DND-41 (cell line): ENCODE measurements around the gene CPSF4.

Source experiments
- ATAC-seq: fragments of 200-7000 bp; cut with Tn5 transposase; 3 replicates; pipeline ENCODE4 v1.9.1; 2021; ENCODE audit warnings: low read depth; ENCODE audit not compliant: insufficient read depth
- DNase-seq: peaks from one replicate; pipeline ENCODE4 v3.0.0-alpha.2; 2020
- H2AFZ ChIP-seq: 2 replicates; pipeline ENCODE4 v1.6.0; 2012; ENCODE audit warnings: low read depth, low read length
- H3K27ac ChIP-seq: 2 replicates; pipeline ENCODE4 v1.5.1; 2012; ENCODE audit warnings: low read length, inconsistent platforms
- H3K27me3 ChIP-seq: fragments of 200-600 bp; sonication (generic); 2 replicates; pipeline ENCODE4 v1.6.0; 2012; ENCODE audit warnings: low read length, mild to moderate bottlenecking, inconsistent platforms; ENCODE audit not compliant: insufficient read depth, poor library complexity
- H3K36me3 ChIP-seq: 2 replicates; pipeline ENCODE4 v1.5.1; 2012; ENCODE audit warnings: low read length, inconsistent platforms; ENCODE audit not compliant: insufficient read depth
- H3K4me1 ChIP-seq: 2 replicates; pipeline ENCODE4 v1.5.1; 2012; ENCODE audit warnings: mild to moderate bottlenecking, low read length; ENCODE audit not compliant: insufficient read depth
- H3K4me2 ChIP-seq: 2 replicates; pipeline ENCODE4 v1.6.0; 2012; ENCODE audit warnings: mild to moderate bottlenecking, moderate library complexity, low read length, inconsistent platforms; ENCODE audit not compliant: insufficient read depth
- H3K4me3 ChIP-seq, 2 experiments: fragments of 200-600 bp in 1 of 2; shearing (Covaris generic) in 1 of 2; 2 replicates each; pipeline ENCODE4 v1.5.1; 2012 to 2016; ENCODE audit warnings: inconsistent platforms in 2 of 2, low read length in 2 of 2, mild to moderate bottlenecking in 2 of 2, low read depth in 1 of 2, moderate library complexity in 1 of 2
- H3K79me2 ChIP-seq: 2 replicates; pipeline ENCODE4 v1.6.0; 2012; ENCODE audit warnings: low read length, inconsistent platforms; ENCODE audit not compliant: insufficient read depth
- H3K9ac ChIP-seq: 2 replicates; pipeline ENCODE4 v1.6.0; 2012; ENCODE audit warnings: low read depth, mild to moderate bottlenecking, inconsistent platforms, low read length, moderate library complexity
- H3K9me3 ChIP-seq: 2 replicates; pipeline ENCODE4 v1.5.1; 2012; ENCODE audit warnings: low read length, moderate library complexity, mild to moderate bottlenecking, inconsistent platforms; ENCODE audit not compliant: insufficient read depth, severe bottlenecking
- H4K20me1 ChIP-seq: 2 replicates; pipeline ENCODE4 v1.6.0; 2012; ENCODE audit warnings: low read length; ENCODE audit not compliant: insufficient read depth
- EZH2 ChIP-seq: IDR thresholded peaks from 3 replicates; pipeline ENCODE4 v1.6.1; 2012; ENCODE audit warnings: borderline replicate concordance, low read depth, mild to moderate bottlenecking, moderate library complexity, low read length, inconsistent platforms; ENCODE audit not compliant: severe bottlenecking
- TF ChIP-seq, protein P1 (sequence below): IDR thresholded peaks from 2 replicates; pipeline ENCODE4 v1.5.1; 2012; ENCODE audit warnings: borderline replicate concordance, low read length, moderate library complexity, mild to moderate bottlenecking; ENCODE audit not compliant: poor library complexity, severe bottlenecking; ENCODE audit errors: extremely low read depth

Gene CPSF4

DNA sequence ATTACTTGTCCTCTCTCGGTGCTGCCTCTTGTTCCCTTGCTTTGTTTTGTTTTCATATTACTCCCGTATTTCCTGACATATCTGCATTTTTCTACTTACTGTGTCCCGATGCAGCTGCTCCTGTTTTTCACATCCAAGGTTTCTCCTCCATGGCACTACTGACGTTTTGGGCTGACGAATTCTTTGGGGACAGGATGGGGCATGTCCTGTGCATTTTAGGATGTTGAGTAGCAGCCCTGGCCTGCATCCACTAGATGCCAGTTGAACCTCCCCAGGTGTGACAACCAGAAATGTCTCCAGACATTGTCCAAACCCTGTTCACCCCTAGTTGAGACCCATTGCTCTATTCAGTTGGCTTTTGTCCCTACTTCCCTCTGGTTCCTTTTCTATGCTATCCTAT is 46.4 kb downstream of the CPSF4 start:
- DNase-seq (no peak), ATAC-seq (no peak)
- Histone ChIP-seq H3K27ac (no peak overlapping the region), H3K9me3 (no peaks in the 10 kb centered on the region), H4K20me1 (peaks cover 6% of the 10 kb centered on the region; the same call in 1 of the 2 replicates), H3K9ac (no peak overlapping the region), H3K79me2 (peaks cover 17% of the 10 kb centered on the region), H3K4me2 (no peak overlapping the region), H2AFZ (no peak overlapping the region), H3K27me3 (no peaks in the 10 kb centered on the region), H3K4me3 (no peak overlapping the region), H3K4me1 (no peaks in the 10 kb centered on the region), H3K36me3 (peaks cover 47% of the 10 kb centered on the region)
- TF ChIP-seq EZH2, result no peak
- TF ChIP-seq, protein P1, sequence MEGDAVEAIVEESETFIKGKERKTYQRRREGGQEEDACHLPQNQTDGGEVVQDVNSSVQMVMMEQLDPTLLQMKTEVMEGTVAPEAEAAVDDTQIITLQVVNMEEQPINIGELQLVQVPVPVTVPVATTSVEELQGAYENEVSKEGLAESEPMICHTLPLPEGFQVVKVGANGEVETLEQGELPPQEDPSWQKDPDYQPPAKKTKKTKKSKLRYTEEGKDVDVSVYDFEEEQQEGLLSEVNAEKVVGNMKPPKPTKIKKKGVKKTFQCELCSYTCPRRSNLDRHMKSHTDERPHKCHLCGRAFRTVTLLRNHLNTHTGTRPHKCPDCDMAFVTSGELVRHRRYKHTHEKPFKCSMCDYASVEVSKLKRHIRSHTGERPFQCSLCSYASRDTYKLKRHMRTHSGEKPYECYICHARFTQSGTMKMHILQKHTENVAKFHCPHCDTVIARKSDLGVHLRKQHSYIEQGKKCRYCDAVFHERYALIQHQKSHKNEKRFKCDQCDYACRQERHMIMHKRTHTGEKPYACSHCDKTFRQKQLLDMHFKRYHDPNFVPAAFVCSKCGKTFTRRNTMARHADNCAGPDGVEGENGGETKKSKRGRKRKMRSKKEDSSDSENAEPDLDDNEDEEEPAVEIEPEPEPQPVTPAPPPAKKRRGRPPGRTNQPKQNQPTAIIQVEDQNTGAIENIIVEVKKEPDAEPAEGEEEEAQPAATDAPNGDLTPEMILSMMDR, result no peak

DNA sequence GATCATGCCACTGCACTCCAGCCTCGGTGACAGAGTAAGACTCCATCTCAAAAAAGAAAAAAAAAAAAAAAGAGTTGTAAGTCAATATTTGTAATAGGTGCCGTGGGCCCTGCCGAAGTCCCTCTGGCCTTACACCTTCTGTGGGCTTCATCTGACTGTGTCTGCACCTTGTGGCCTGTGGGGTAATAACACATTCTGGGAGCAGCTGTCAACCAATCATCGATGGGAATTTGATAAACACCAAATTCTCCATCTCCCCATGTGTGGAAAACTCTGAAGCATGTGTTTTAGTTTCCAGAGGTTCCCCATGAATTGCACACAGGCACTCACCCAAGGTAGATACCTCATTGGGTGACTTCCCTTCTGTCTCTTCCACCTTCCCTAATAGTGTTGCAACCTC is 50.5 kb downstream of the CPSF4 start:
- TF ChIP-seq, protein P1, result peak; percentile 23
- no peak for TF ChIP-seq EZH2
- H2AFZ ChIP-seq, result no peak overlapping the region
- DNase-seq, result no peak
- peak; percentile 63 for ATAC-seq
- H3K9ac ChIP-seq, result no peak overlapping the region
- no peaks in the 10 kb centered on the region for H3K27me3 ChIP-seq
- no peak overlapping the region for H3K27ac ChIP-seq
- no peaks in the 10 kb centered on the region for H3K4me1 ChIP-seq
- H3K9me3 ChIP-seq, result no peaks in the 10 kb centered on the region
- H3K4me3 ChIP-seq, result no peak overlapping the region
- H3K36me3 ChIP-seq, result peaks cover 46% of the 10 kb centered on the region
- H4K20me1 ChIP-seq, result peaks cover 11% of the 10 kb centered on the region
- no peak overlapping the region for H3K4me2 ChIP-seq
- peaks cover 28% of the 10 kb centered on the region for H3K79me2 ChIP-seq

DNA sequence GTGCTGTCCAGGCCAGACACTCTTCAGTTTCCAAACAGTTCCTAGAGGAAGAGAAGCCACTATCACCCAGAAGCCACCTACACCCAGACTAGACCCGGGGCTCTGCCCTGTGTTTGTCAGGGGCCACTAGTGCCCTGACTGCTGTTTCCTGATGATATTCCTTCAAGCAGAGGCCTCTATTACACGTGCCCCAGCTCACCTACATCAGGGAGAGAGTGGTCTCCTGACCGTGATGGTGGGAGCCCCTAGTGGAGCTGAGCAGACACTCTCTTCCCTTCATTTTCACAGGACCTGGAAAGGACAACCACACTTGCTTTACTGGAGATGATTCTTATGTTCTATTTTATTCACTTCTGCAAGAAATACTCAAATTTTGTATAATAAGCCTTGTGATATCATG is 52.1 kb downstream of the CPSF4 start:
- Histone ChIP-seq H3K9me3 (no peaks in the 10 kb centered on the region), H3K4me3 (no peak overlapping the region), H2AFZ (no peak overlapping the region), H3K27ac (no peak overlapping the region), H3K27me3 (no peaks in the 10 kb centered on the region), H3K4me1 (no peaks in the 10 kb centered on the region), H4K20me1 (peaks cover 12% of the 10 kb centered on the region), H3K36me3 (peaks cover 53% of the 10 kb centered on the region), H3K79me2 (peaks cover 42% of the 10 kb centered on the region), H3K9ac (no peak overlapping the region), H3K4me2 (no peak overlapping the region)
- ATAC-seq, result no peak
- no peak for DNase-seq
- TF ChIP-seq, protein P1, result no peak
- TF ChIP-seq EZH2, result no peak

DNA sequence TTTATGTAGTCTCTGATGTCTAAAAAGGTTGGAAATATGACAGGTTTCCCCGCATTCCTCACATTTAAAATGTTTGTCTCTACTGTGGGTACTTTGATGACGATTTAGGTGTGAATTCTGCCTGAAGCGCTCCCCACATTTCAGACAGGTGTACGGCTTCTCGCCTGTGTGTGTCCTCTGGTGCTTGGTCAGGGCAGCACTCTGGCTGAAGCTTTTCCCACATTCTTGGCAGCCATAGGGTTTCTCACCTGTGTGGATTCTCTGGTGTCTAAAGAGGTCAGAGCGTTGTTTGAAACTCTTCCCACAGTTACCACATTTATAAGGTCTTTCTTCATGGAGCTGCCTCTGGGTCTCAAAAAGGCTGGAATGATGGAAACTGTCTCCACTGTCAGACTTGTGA is 55.1 kb downstream of the CPSF4 start:
- Histone ChIP-seq H3K27me3 (no peaks in the 10 kb centered on the region), H3K79me2 (peaks cover 66% of the 10 kb centered on the region)

More for the DNA sequence above, 55.1 kb downstream of the CPSF4 start:
- Histone ChIP-seq H2AFZ (no peak overlapping the region), H3K9me3 (no peaks in the 10 kb centered on the region), H3K4me2 (no peak overlapping the region), H3K4me3 (no peak overlapping the region), H3K27ac (no peak overlapping the region), H4K20me1 (peaks cover 31% of the 10 kb centered on the region), H3K36me3 (peaks cover 72% of the 10 kb centered on the region), H3K9ac (no peak overlapping the region), H3K4me1 (peaks cover 21% of the 10 kb centered on the region)
- ATAC-seq (no peak), DNase-seq (no peak)
- TF ChIP-seq, protein P1, result no peak
- TF ChIP-seq EZH2, result no peak
